HEK293 (cell line): ENCODE results near the gene TM9SF3.

ENCODE experiments used
- CTCF ChIA-PET: fragments of 350-600 bp; formaldehyde crosslinking; extraction: SDS; loops from one replicate; lab custom pipeline; 2021; ENCODE audit warnings: antibody characterized with exemption; lab: Yijun Ruan, JAX
- POLR2A ChIA-PET: fragments of 300-600 bp; formaldehyde crosslinking; extraction: SDS; loops from one replicate; lab custom pipeline; 2020; ENCODE audit warnings: antibody characterized with exemption, inconsistent platforms; lab: Yijun Ruan, JAX
- H3K27ac ChIP-seq: fragments of 200-500 bp; sonication (Bioruptor generic); 2 replicates; pipeline ENCODE4 v1.5.1; 2014; ENCODE audit warnings: low read depth, low read length, control low read depth, inconsistent platforms; ENCODE audit errors: extremely low read depth
- H3K36me3 ChIP-seq, 2 experiments: fragments of 200-500 bp in 1 of 2; sonication (Bioruptor generic) in 1 of 2; 1 replicate in 1 of 2; 2 replicates in 1 of 2; pipeline ENCODE4 v1.5.1; 2014 to 2017; ENCODE audit warnings: inconsistent platforms in 2 of 2, low read length in 2 of 2; ENCODE audit not compliant: control insufficient read depth in 2 of 2, insufficient read depth in 1 of 2
- H3K4me1 ChIP-seq: fragments of 200-500 bp; sonication (Bioruptor generic); 2 replicates; pipeline ENCODE4 v1.5.1; 2014; ENCODE audit warnings: mild to moderate bottlenecking, low read length, inconsistent platforms; ENCODE audit not compliant: control insufficient read depth, insufficient read depth
- H3K4me3 ChIP-seq: 2 replicates; pipeline ENCODE4 v1.5.1; 2011; ENCODE audit warnings: low read depth, mild to moderate bottlenecking, control low read depth, low read length, moderate library complexity
- H3K9me3 ChIP-seq: fragments of 200-500 bp; sonication (Bioruptor generic); 2 replicates; pipeline ENCODE4 v1.5.1; 2014; ENCODE audit warnings: low read depth, low read length, inconsistent platforms; ENCODE audit not compliant: control insufficient read depth, insufficient read depth
- AEBP2 ChIP-seq: fragments of 450-650 bp; formaldehyde crosslinking; IDR thresholded peaks from 2 replicates; pipeline ENCODE4 v1.5.1; 2016; ENCODE audit warnings: missing biosample characterization, missing genetic modification characterization, borderline replicate concordance
- BCL11A ChIP-seq: fragments of 450-650 bp; formaldehyde crosslinking; IDR thresholded peaks from 2 replicates; pipeline ENCODE4 v1.5.1; 2016; ENCODE audit warnings: low read depth, missing biosample characterization, missing genetic modification characterization
- EGR2 ChIP-seq: fragments of 450-650 bp; formaldehyde crosslinking; IDR thresholded peaks from 2 replicates; pipeline ENCODE4 v1.5.1; 2016; ENCODE audit warnings: low read depth, missing biosample characterization, missing genetic modification characterization
- KLF17 ChIP-seq: fragments of 450-650 bp; formaldehyde crosslinking; IDR thresholded peaks from 2 replicates; pipeline ENCODE4 v1.5.1; 2016; ENCODE audit warnings: missing biosample characterization, missing genetic modification characterization
- KLF9 ChIP-seq: fragments of 450-650 bp; formaldehyde crosslinking; IDR thresholded peaks from 2 replicates; pipeline ENCODE4 v1.5.1; 2016; ENCODE audit warnings: missing biosample characterization, missing genetic modification characterization, low read depth
- MEIS1 ChIP-seq: sonication (generic); formaldehyde crosslinking; IDR thresholded peaks from 2 replicates; pipeline ENCODE4 v1.8.1; 2022; ENCODE audit warnings: missing genetic modification reagents, mild to moderate bottlenecking, borderline replicate concordance
- PRDM1 ChIP-seq: fragments of 450-650 bp; formaldehyde crosslinking; IDR thresholded peaks from 2 replicates; pipeline ENCODE4; 2016; ENCODE audit warnings: missing biosample characterization, missing genetic modification characterization
- REPIN1 ChIP-seq: fragments of 450-650 bp; formaldehyde crosslinking; IDR thresholded peaks from 2 replicates; pipeline ENCODE4 v1.5.1; 2017; ENCODE audit warnings: missing biosample characterization, missing genetic modification characterization, low read depth
- TRIM28 ChIP-seq: IDR thresholded peaks from 2 replicates; pipeline ENCODE4 v1.6.1; 2011; ENCODE audit warnings: low read length, control low read depth, borderline replicate concordance
- WT1 ChIP-seq: fragments of 450-650 bp; formaldehyde crosslinking; IDR thresholded peaks from 2 replicates; pipeline ENCODE4 v1.5.1; 2016; ENCODE audit warnings: missing biosample characterization, missing genetic modification characterization
- YY2 ChIP-seq: fragments of 450-650 bp; formaldehyde crosslinking; IDR thresholded peaks from 2 replicates; pipeline ENCODE4 v1.5.1; 2016; ENCODE audit warnings: missing biosample characterization, missing genetic modification characterization
- ZBTB20 ChIP-seq: fragments of 450-650 bp; formaldehyde crosslinking; IDR thresholded peaks from 2 replicates; pipeline ENCODE4 v1.5.1; 2016; ENCODE audit warnings: missing biosample characterization, missing genetic modification characterization
- ZFHX2 ChIP-seq: fragments of 450-650 bp; formaldehyde crosslinking; conservative IDR thresholded peaks from 2 replicates; pipeline ENCODE4 v1.5.1; 2016; ENCODE audit warnings: missing biosample characterization, missing genetic modification characterization
- ZFP3 ChIP-seq: fragments of 450-650 bp; formaldehyde crosslinking; IDR thresholded peaks from 2 replicates; pipeline ENCODE4 v1.5.1; 2016; ENCODE audit warnings: low read depth, missing biosample characterization, missing genetic modification characterization
- ZNF10 ChIP-seq: fragments of 450-650 bp; formaldehyde crosslinking; IDR thresholded peaks from 2 replicates; pipeline ENCODE4 v1.5.1; 2017; ENCODE audit warnings: missing biosample characterization, missing genetic modification characterization
- ZNF211 ChIP-seq: fragments of 450-650 bp; formaldehyde crosslinking; IDR thresholded peaks from 2 replicates; pipeline ENCODE4 v1.5.1; 2016; ENCODE audit warnings: low read depth, missing biosample characterization, missing genetic modification characterization
- ZNF214 ChIP-seq: fragments of 450-650 bp; formaldehyde crosslinking; IDR thresholded peaks from 2 replicates; pipeline ENCODE4 v1.5.1; 2017; ENCODE audit warnings: missing biosample characterization, mild to moderate bottlenecking, missing genetic modification characterization, borderline replicate concordance
- ZNF302 ChIP-seq: fragments of 450-650 bp; formaldehyde crosslinking; IDR thresholded peaks from 2 replicates; pipeline ENCODE4 v1.5.1; 2016; ENCODE audit warnings: missing biosample characterization, missing genetic modification characterization, low read depth
- ZNF341 ChIP-seq: fragments of 450-650 bp; formaldehyde crosslinking; IDR thresholded peaks from 2 replicates; pipeline ENCODE4; 2016; ENCODE audit warnings: low read depth, missing biosample characterization, missing genetic modification characterization
- ZNF433 ChIP-seq: fragments of 450-650 bp; formaldehyde crosslinking; IDR thresholded peaks from 2 replicates; pipeline ENCODE4 v1.5.1; 2016; ENCODE audit warnings: missing biosample characterization, missing genetic modification characterization, low read depth
- ZNF501 ChIP-seq: fragments of 450-650 bp; formaldehyde crosslinking; IDR thresholded peaks from 2 replicates; pipeline ENCODE4 v1.5.1; 2016; ENCODE audit warnings: missing biosample characterization, missing genetic modification characterization
- ZNF624 ChIP-seq: fragments of 450-650 bp; formaldehyde crosslinking; IDR thresholded peaks from 2 replicates; pipeline ENCODE4 v1.5.1; 2017; ENCODE audit warnings: missing biosample characterization, missing genetic modification characterization
- ZNF792 ChIP-seq: fragments of 450-650 bp; formaldehyde crosslinking; IDR thresholded peaks from 2 replicates; pipeline ENCODE4 v1.5.1; 2016; ENCODE audit warnings: missing biosample characterization, missing genetic modification characterization
- ZNF830 ChIP-seq: fragments of 450-650 bp; IDR thresholded peaks from 2 replicates; pipeline ENCODE4 v1.5.0; 2018; ENCODE audit warnings: missing biosample characterization, missing genetic modification characterization, low read depth, mild to moderate bottlenecking, moderate library complexity
- ZNF837 ChIP-seq: fragments of 450-650 bp; formaldehyde crosslinking; IDR thresholded peaks from 2 replicates; pipeline ENCODE4 v1.5.1; 2016; ENCODE audit warnings: missing biosample characterization, missing genetic modification characterization
- ZNF843 ChIP-seq: fragments of 450-650 bp; formaldehyde crosslinking; IDR thresholded peaks from 2 replicates; pipeline ENCODE4 v1.5.1; 2016; ENCODE audit warnings: missing biosample characterization, missing genetic modification characterization

TM9SF3 gene

GRCh38 chr10:96532523-96532922 is 54.3 kb downstream of the TM9SF3 start (continued):
- TF ChIP-seq ZNF843 (tag by site-specific recombination) (no peak), ZNF501 (tag by site-specific recombination) (no peak), MEIS1 (CRISPR knock-in tag) (no peak), WT1 (tag by site-specific recombination) (no peak), ZNF214 (tag by site-specific recombination) (no peak), TRIM28 (no peak), ZNF433 (tag by site-specific recombination) (no peak), ZFP3 (no peak), ZNF10 (tag by site-specific recombination) (no peak), ZBTB20 (no peak), ZNF830 (no peak), KLF17 (no peak), ZFHX2 (tag by site-specific recombination) (no peak), ZNF837 (no peak), ZNF302 (tag by site-specific recombination) (no peak)
- TF ChIP-seq, all 188 proteins: peak for 9

GRCh38 chr10:96529634-96530279 is 57.1 kb downstream of the TM9SF3 start:
- Histone ChIP-seq H3K36me3 (peaks cover 20 to 66% of the 10 kb centered on the region in 2 experiments), H3K27ac (no peak overlapping the region), H3K4me3 (no peak overlapping the region), H3K4me1 (peaks cover 24% of the 10 kb centered on the region), H3K9me3 (no peaks in the 10 kb centered on the region)
- TF ChIP-seq REPIN1 (tag by site-specific recombination) = no peak
- TF ChIP-seq AEBP2 (tag by site-specific recombination) = no peak
- TF ChIP-seq WT1 (tag by site-specific recombination) = no peak
- TF ChIP-seq KLF17 = no peak
- TF ChIP-seq BCL11A = no peak
- TF ChIP-seq ZNF792 (tag by site-specific recombination) = no peak
- no peak for TF ChIP-seq PRDM1 (tag by site-specific recombination)
- no peak for TF ChIP-seq KLF9 (tag by site-specific recombination)
- no peak for TF ChIP-seq ZNF211 (tag by site-specific recombination)
- no peak for TF ChIP-seq ZNF624 (tag by site-specific recombination)
- TF ChIP-seq YY2 (tag by site-specific recombination) = no peak
- TF ChIP-seq ZNF341 = no peak
- no peak for TF ChIP-seq EGR2
- ChIA-PET POLR2A (no interaction called here), CTCF (no interaction called here)
